ENCODE data around the gene GRID1. TPM values are rescaled to one million over a fixed set of nuclear protein-coding genes. Genes with fewer than 3 reads are reported as not detected.

Gene GRID1
- total RNA-seq, 1 experiment from 2014 or later: not detected

DNA sequence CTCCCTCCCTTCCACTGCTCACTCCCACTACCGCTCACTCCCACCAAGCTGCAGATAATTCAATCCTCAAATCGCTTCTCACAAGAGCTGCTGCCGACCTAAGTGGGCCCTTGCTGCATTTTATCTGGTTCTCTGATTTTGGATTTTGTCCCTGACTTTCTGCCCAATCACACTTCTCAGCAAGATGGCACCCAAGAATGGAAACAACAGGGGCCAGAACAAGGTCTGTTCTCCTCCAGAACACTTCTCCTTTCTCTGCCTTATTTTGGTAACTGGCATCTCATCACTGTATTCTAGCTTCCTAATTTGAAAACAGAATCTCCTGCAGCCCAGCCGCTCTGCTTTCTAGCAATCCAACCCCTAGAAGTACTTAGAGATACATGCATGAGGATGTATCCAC is 172.8 kb downstream of the GRID1 start:
- no peaks in the 10 kb centered on the region for H3K36me3 ChIP-seq (ENCODE audit: low read depth, low read length)
- no peak overlapping the region for H3K27ac ChIP-seq (ENCODE audit: low read length)
- TF ChIP-seq EZH2 (IDR thresholded peaks at IDR 0.05; ENCODE audit: low read length, unreplicated experiment) (no peak), CTCF (conservative IDR thresholded peaks at IDR 0.05; ENCODE audit: low read depth, low read length) (no peak), EZH2phosphoT487 (IDR thresholded peaks at IDR 0.05; ENCODE audit: borderline replicate concordance, low read length) (no peak)
- no peak overlapping the region for H3K9ac ChIP-seq (ENCODE audit: low read length)
- peaks cover 13% of the 10 kb centered on the region; the same call in 1 of the 2 replicates for H3K27me3 ChIP-seq (ENCODE audit: low read length)
- ATAC-seq (no peak), DNase-seq (no peak)
- no peaks in the 10 kb centered on the region for H3F3A ChIP-seq (ENCODE audit: low read length, unreplicated experiment)
- no peak overlapping the region for H2AFZ ChIP-seq (ENCODE audit: low read length)
- H3K4me1 ChIP-seq (ENCODE audit: insufficient read depth, low read length): no peaks in the 10 kb centered on the region
- no peaks in the 10 kb centered on the region for H4K20me1 ChIP-seq (ENCODE audit: low read length)
- CTCF ChIA-PET: no interaction called here
- no peaks in the 10 kb centered on the region for H3K9me2 ChIP-seq (replicated peaks; ENCODE audit: low read length)
- no peaks in the 10 kb centered on the region for H3K9me3 ChIP-seq (ENCODE audit: low read length)
- intact Hi-C loops (cut with micrococcal nuclease): no loop called here
- H3K4me2 ChIP-seq (ENCODE audit: low read length): no peak overlapping the region
- POLR2A ChIA-PET (ENCODE audit: unreplicated experiment): no interaction called here
- no TSS peak for BruUV-seq (replicated peaks)
- H3K79me2 ChIP-seq (ENCODE audit: low read length): no peaks in the 10 kb centered on the region
- no peak overlapping the region for H3K4me3 ChIP-seq (ENCODE audit: low read length)

DNA sequence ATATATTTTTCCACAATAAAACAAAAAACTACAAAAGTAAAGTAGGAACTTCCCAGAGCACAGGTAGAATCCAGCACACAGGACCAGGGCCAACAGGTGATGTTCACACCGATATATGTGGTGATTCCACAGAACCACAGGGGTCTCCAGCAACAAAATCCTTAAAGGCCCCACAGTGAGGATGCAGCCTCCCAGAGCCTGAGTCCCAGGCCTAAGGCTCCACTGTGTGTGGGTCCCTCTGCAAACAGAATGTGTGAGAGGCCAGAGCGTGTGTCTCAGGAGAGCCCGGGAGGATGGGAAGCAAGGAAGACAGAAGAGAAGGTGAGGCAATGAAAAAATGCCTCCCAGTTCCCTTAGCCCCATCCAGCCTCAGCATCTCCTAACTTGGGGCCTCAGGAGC is 173.9 kb downstream of the GRID1 start:
- ATAC-seq (no peak), DNase-seq (no peak)
- Histone ChIP-seq H3K27me3 (ENCODE audit: low read length) (0 out of 2 replicates have a peak, but pooled peaks cover 5% of the 10 kb centered on the region), H2AFZ (ENCODE audit: low read length) (no peak overlapping the region), H3F3A (ENCODE audit: low read length, unreplicated experiment) (no peaks in the 10 kb centered on the region), H3K4me2 (ENCODE audit: low read length) (no peak overlapping the region), H4K20me1 (ENCODE audit: low read length) (no peaks in the 10 kb centered on the region), H3K27ac (ENCODE audit: low read length) (no peak overlapping the region), H3K4me3 (ENCODE audit: low read length) (no peak overlapping the region), H3K79me2 (ENCODE audit: low read length) (no peaks in the 10 kb centered on the region), H3K36me3 (ENCODE audit: low read depth, low read length) (no peaks in the 10 kb centered on the region), H3K4me1 (ENCODE audit: insufficient read depth, low read length) (no peaks in the 10 kb centered on the region), H3K9ac (ENCODE audit: low read length) (no peak overlapping the region), H3K9me3 (ENCODE audit: low read length) (no peaks in the 10 kb centered on the region), H3K9me2 (replicated peaks; ENCODE audit: low read length) (no peaks in the 10 kb centered on the region)
- ChIA-PET CTCF (no interaction called here), POLR2A (ENCODE audit: unreplicated experiment) (no interaction called here)
- no TSS peak for BruUV-seq (replicated peaks)
- intact Hi-C loops (cut with micrococcal nuclease): no loop called here
- no peak for TF ChIP-seq EZH2phosphoT487 (IDR thresholded peaks at IDR 0.05; ENCODE audit: borderline replicate concordance, low read length)
- no peak for TF ChIP-seq CTCF (conservative IDR thresholded peaks at IDR 0.05; ENCODE audit: low read depth, low read length)
- no peak for TF ChIP-seq EZH2 (IDR thresholded peaks at IDR 0.05; ENCODE audit: low read length, unreplicated experiment)

- Histone ChIP-seq H4K20me1 (ENCODE audit: low read length) (no peaks in the 10 kb centered on the region), H3K36me3 (ENCODE audit: low read depth, low read length) (no peaks in the 10 kb centered on the region), H3K9me3 (ENCODE audit: low read length) (no peaks in the 10 kb centered on the region), H2AFZ (ENCODE audit: low read length) (no peak overlapping the region), H3K9me2 (replicated peaks; ENCODE audit: low read length) (no peaks in the 10 kb centered on the region), H3K27me3 (ENCODE audit: low read length) (no peaks in the 10 kb centered on the region), H3K4me1 (ENCODE audit: insufficient read depth, low read length) (no peaks in the 10 kb centered on the region), H3K4me3 (ENCODE audit: low read length) (no peak overlapping the region), H3F3A (ENCODE audit: low read length, unreplicated experiment) (no peaks in the 10 kb centered on the region), H3K27ac (ENCODE audit: low read length) (no peak overlapping the region), H3K9ac (ENCODE audit: low read length) (no peak overlapping the region), H3K4me2 (ENCODE audit: low read length) (no peak overlapping the region), H3K79me2 (ENCODE audit: low read length) (no peaks in the 10 kb centered on the region)
- POLR2A ChIA-PET (ENCODE audit: unreplicated experiment): no interaction called here
- no TSS peak for BruUV-seq (replicated peaks)
- intact Hi-C loops (cut with micrococcal nuclease): no loop called here
- TF ChIP-seq CTCF (conservative IDR thresholded peaks at IDR 0.05; ENCODE audit: low read depth, low read length) (no peak), EZH2 (IDR thresholded peaks at IDR 0.05; ENCODE audit: low read length, unreplicated experiment) (no peak), EZH2phosphoT487 (IDR thresholded peaks at IDR 0.05; ENCODE audit: borderline replicate concordance, low read length) (no peak)
- DNase-seq (no peak), ATAC-seq (no peak)
- CTCF ChIA-PET: no interaction called here
These were observed 174.4 kb downstream of the GRID1 start for GRCh38 chr10:86192147-86192546.

All from PC-3 (cell line).